SU-DHL-6 (cell line): ENCODE measurements around the gene RCC1.

Experiments
- H2AFZ ChIP-seq: fragments of 200-600 bp; sonication (generic); 2 replicates; pipeline ENCODE4 v1.6.1; 2014; ENCODE audit warnings: low read depth, mild to moderate bottlenecking, moderate library complexity, mixed read lengths, antibody characterized with exemption, low read length; ENCODE audit not compliant: severe bottlenecking
- H3F3A ChIP-seq: fragments of 200-600 bp; shearing (Covaris generic); 2 replicates; pipeline ENCODE4 v1.6.0; 2016; ENCODE audit warnings: antibody characterized with exemption, mild to moderate bottlenecking; ENCODE audit not compliant: insufficient read depth
- H3K27ac ChIP-seq: fragments of 200-600 bp; sonication (generic); 2 replicates; pipeline ENCODE4 v1.5.1; 2016; ENCODE audit warnings: low read depth, mild to moderate bottlenecking, low read length, moderate library complexity, mixed read lengths
- H3K27me3 ChIP-seq: fragments of 200-600 bp; sonication (generic), shearing (Covaris generic); 2 replicates; pipeline ENCODE4 v1.6.0; 2014; ENCODE audit warnings: mild to moderate bottlenecking, low read length
- H3K36me3 ChIP-seq: fragments of 200-600 bp; sonication (generic); 2 replicates; pipeline ENCODE4 v1.6.1; 2014; ENCODE audit warnings: mild to moderate bottlenecking, low read length, mixed read lengths
- H3K4me2 ChIP-seq: fragments of 300-600, 200-600 bp; shearing (Covaris generic), sonication (generic); 2 replicates; pipeline ENCODE4 v1.6.0; 2014; ENCODE audit warnings: low read length, low read depth, mild to moderate bottlenecking; ENCODE audit not compliant: poor library complexity, severe bottlenecking
- H3K4me3 ChIP-seq: fragments of 200-600 bp; sonication (generic); 2 replicates; pipeline ENCODE4 v1.5.1; 2014; ENCODE audit warnings: antibody characterized with exemption, low read length, mild to moderate bottlenecking, mixed read lengths; ENCODE audit not compliant: insufficient read depth, poor library complexity, severe bottlenecking
- H3K79me2 ChIP-seq: fragments of 200-600 bp; sonication (generic); 2 replicates; pipeline ENCODE4 v1.6.1; 2014; ENCODE audit warnings: mild to moderate bottlenecking, low read length, moderate library complexity; ENCODE audit not compliant: insufficient read depth
- H3K9ac ChIP-seq: fragments of 200-600 bp; sonication (generic); 2 replicates; pipeline ENCODE4 v1.7.0; 2014; ENCODE audit warnings: mild to moderate bottlenecking, low read length
- H3K9me2 ChIP-seq: fragments of 200-600 bp; sonication (generic); replicated peaks from 2 replicates; pipeline ENCODE4 v1.6.1; 2014; ENCODE audit warnings: low read length; ENCODE audit not compliant: insufficient read depth
- H3K9me3 ChIP-seq: fragments of 200-600 bp; sonication (generic); 2 replicates; pipeline ENCODE4 v1.6.1; 2014; ENCODE audit warnings: low read length, mixed read lengths; ENCODE audit not compliant: insufficient read depth
- H4K20me1 ChIP-seq: fragments of 200-600 bp; sonication (generic); 2 replicates; pipeline ENCODE4 v1.6.1; 2014; ENCODE audit warnings: low read depth, mild to moderate bottlenecking, antibody characterized with exemption, low read length, moderate library complexity, mixed read lengths
- CTCF ChIP-seq: fragments of 200-600 bp; sonication (generic); IDR thresholded peaks from one replicate; pipeline ENCODE4 v1.5.1; 2017; ENCODE audit warnings: antibody characterized with exemption, mild to moderate bottlenecking, low read length, moderate library complexity; ENCODE audit not compliant: insufficient read depth, poor library complexity, severe bottlenecking
- EZH2phosphoT487 ChIP-seq: fragments of 200-600 bp; sonication (generic), shearing (Covaris generic); conservative IDR thresholded peaks from 2 replicates; pipeline ENCODE4 v1.6.1; 2018; ENCODE audit warnings: mild to moderate bottlenecking, antibody characterized with exemption, low read length, moderate library complexity, mixed read lengths

RCC1 gene

GRCh38 chr1:28505406-28506187 is at the start of gene RCC1:
TSS of gene RCC1 (plus strand) at chr1:28506043. CDS start at chr1:28529867, 23,824 bp downstream.
- peaks cover 80% of the 10 kb centered on the region for H3F3A ChIP-seq
- peak within 1 kb of the TSS; percentile 79 for H3K4me3 ChIP-seq
- H3K4me2 ChIP-seq = peak within 1 kb of the TSS; percentile 88
- peaks cover 31% of the 10 kb centered on the region for H3K79me2 ChIP-seq
- TF ChIP-seq EZH2phosphoT487 (no peak), CTCF (no peak)
- H3K27me3 ChIP-seq = no peaks in the 10 kb centered on the region
- no peaks in the 10 kb centered on the region for H3K9me3 ChIP-seq
- H2AFZ ChIP-seq = peak within 1 kb of the TSS; percentile 43
- no peaks in the 10 kb centered on the region for H4K20me1 ChIP-seq
- H3K27ac ChIP-seq = peak within 1 kb of the TSS; percentile 96
- H3K9ac ChIP-seq = peak within 1 kb of the TSS; percentile 89
- no peaks in the 10 kb centered on the region for H3K9me2 ChIP-seq
- H3K36me3 ChIP-seq = peaks cover 35% of the 10 kb centered on the region

GRCh38 chr1:28456078-28456477 is 49.8 kb upstream of the RCC1 start:
- no peak overlapping the region for H3K4me2 ChIP-seq

GRCh38 chr1:28457678-28458077 is 48.2 kb upstream of the RCC1 start:
- H2AFZ ChIP-seq = no peak overlapping the region
- no peaks in the 10 kb centered on the region for H3K27me3 ChIP-seq
- H3K4me2 ChIP-seq = no peak overlapping the region
- H3K9me3 ChIP-seq = no peaks in the 10 kb centered on the region
- H3K4me3 ChIP-seq = no peak overlapping the region
- no peaks in the 10 kb centered on the region for H3F3A ChIP-seq
- H4K20me1 ChIP-seq = no peaks in the 10 kb centered on the region
- TF ChIP-seq EZH2phosphoT487 = no peak
- no peak for TF ChIP-seq CTCF
- H3K9ac ChIP-seq = no peak overlapping the region
- no peak overlapping the region for H3K27ac ChIP-seq
- no peaks in the 10 kb centered on the region for H3K79me2 ChIP-seq
- H3K9me2 ChIP-seq = no peaks in the 10 kb centered on the region
- peaks cover 5% of the 10 kb centered on the region; the same call in 1 of the 2 replicates for H3K36me3 ChIP-seq

More at GRCh38 chr1:28456078-28456477, 49.8 kb upstream of the RCC1 start:
- TF ChIP-seq EZH2phosphoT487 (no peak), CTCF (no peak)
- H4K20me1 ChIP-seq = no peaks in the 10 kb centered on the region
- no peak overlapping the region for H3K9ac ChIP-seq
- H3K9me3 ChIP-seq = no peaks in the 10 kb centered on the region
- H3K27me3 ChIP-seq = no peaks in the 10 kb centered on the region
- H2AFZ ChIP-seq = no peak overlapping the region
- no peaks in the 10 kb centered on the region for H3F3A ChIP-seq
- H3K9me2 ChIP-seq = no peaks in the 10 kb centered on the region
- H3K4me3 ChIP-seq = no peak overlapping the region
- peaks cover 5% of the 10 kb centered on the region; the same call in 1 of the 2 replicates for H3K36me3 ChIP-seq
- H3K27ac ChIP-seq = no peak overlapping the region
- peaks cover 3% of the 10 kb centered on the region; the same call in 1 of the 2 replicates for H3K79me2 ChIP-seq
